Measurements from ENCODE around the gene RBFOX2. TPM values are rescaled to one million over a fixed set of nuclear protein-coding genes. Genes with fewer than 3 reads are reported as not detected.

Gene RBFOX2
- total and polyA plus RNA-seq, 2 donors (not counting 3 experiments of a cell fraction or from before 2014, with no cell fraction given), result 125 to 142 TPM

- intact Hi-C loops (cut with micrococcal nuclease) (no loop called here), dilution Hi-C loops (cut with MboI; ENCODE audit: extremely low pct_ligation_motif_present, low sequenced_read_pairs) (no loop called here)
- Histone ChIP-seq H3K27ac (ENCODE audit: insufficient read depth, low read depth, low read length) (no peak overlapping the region), H3K4me2 (ENCODE audit: insufficient read depth, low read length) (no peak overlapping the region), H3K4me1 (ENCODE audit: control insufficient read depth, extremely low read depth, insufficient read depth, low read length) (no peaks in the 10 kb centered on the region), H3K79me2 (ENCODE audit: control insufficient read depth, insufficient read depth, low read length) (no peaks in the 10 kb centered on the region), H3K9me1 (replicated peaks; ENCODE audit: control insufficient read depth, extremely low read depth, insufficient read depth, low read length) (no peaks in the 10 kb centered on the region), H2AFZ (ENCODE audit: low read depth, low read length) (no peak overlapping the region), H4K20me1 (replicated peaks; ENCODE audit: control insufficient read depth, extremely low read depth, insufficient read depth, low read length) (no peaks in the 10 kb centered on the region), H3K9me3 (replicated peaks; ENCODE audit: control insufficient read depth, insufficient read depth, low read length) (no peaks in the 10 kb centered on the region), H3K36me3 (ENCODE audit: control insufficient read depth in 2 of 2, extremely low read depth in 1 of 2, insufficient read depth in 2 of 2, low read length in 2 of 2) (no peaks in the 10 kb centered on the region), H3K27me3 (ENCODE audit: control insufficient read depth in 2 of 2, insufficient read depth in 2 of 2, low read length in 2 of 2) (no peaks in the 10 kb centered on the region), H3K9ac (replicated peaks; ENCODE audit: extremely low read depth, insufficient read depth, low read length) (no peak overlapping the region), H3K4me3 (replicated peaks in 1 of 3; ENCODE audit: insufficient read depth in 1 of 3, low read depth in 1 of 3, low read length in 3 of 3) (no peak overlapping the region)
- ChIA-PET CTCF (interaction anchor here (0.8 to 1.3 kb wide), 2 partner anchors 10 to 112 kb away, joined by 3 read pairs; no protein-coding TSS in a partner anchor), POLR2A (no interaction called here)
- FAIRE-seq, result no peak
- no TSS peak for BruUV-seq (replicated peaks)
- DNase-seq (ENCODE audit: low read depth, low spot score), result no peak
- TF ChIP-seq GATA2 (IDR thresholded peaks at IDR 0.05; ENCODE audit: insufficient read depth, insufficient read length, low read depth, low read length), result no peak
- no peak for TF ChIP-seq POLR2A (IDR thresholded peaks at IDR 0.05; ENCODE audit: low read depth, low read length)
- TF ChIP-seq, protein P1, sequence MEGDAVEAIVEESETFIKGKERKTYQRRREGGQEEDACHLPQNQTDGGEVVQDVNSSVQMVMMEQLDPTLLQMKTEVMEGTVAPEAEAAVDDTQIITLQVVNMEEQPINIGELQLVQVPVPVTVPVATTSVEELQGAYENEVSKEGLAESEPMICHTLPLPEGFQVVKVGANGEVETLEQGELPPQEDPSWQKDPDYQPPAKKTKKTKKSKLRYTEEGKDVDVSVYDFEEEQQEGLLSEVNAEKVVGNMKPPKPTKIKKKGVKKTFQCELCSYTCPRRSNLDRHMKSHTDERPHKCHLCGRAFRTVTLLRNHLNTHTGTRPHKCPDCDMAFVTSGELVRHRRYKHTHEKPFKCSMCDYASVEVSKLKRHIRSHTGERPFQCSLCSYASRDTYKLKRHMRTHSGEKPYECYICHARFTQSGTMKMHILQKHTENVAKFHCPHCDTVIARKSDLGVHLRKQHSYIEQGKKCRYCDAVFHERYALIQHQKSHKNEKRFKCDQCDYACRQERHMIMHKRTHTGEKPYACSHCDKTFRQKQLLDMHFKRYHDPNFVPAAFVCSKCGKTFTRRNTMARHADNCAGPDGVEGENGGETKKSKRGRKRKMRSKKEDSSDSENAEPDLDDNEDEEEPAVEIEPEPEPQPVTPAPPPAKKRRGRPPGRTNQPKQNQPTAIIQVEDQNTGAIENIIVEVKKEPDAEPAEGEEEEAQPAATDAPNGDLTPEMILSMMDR (IDR thresholded peaks at IDR 0.05; ENCODE audit: extremely low read depth in 1 of 2, insufficient read depth in 1 of 2, low read depth in 1 of 2, low read length in 2 of 2), result no peak
- TF ChIP-seq JUN (IDR thresholded peaks at IDR 0.05; ENCODE audit: borderline replicate concordance, insufficient read depth, insufficient read length, low read depth), result no peak
- TF ChIP-seq MYC (IDR thresholded peaks at IDR 0.05; ENCODE audit: low read depth, low read length), result no peak
- no peak for TF ChIP-seq FOS (IDR thresholded peaks at IDR 0.05; ENCODE audit: borderline replicate concordance, insufficient read depth, low read length)
- TF ChIP-seq EZH2 (IDR thresholded peaks at IDR 0.05; ENCODE audit: borderline replicate concordance, low read depth, low read length, severe bottlenecking), result no peak
- TF ChIP-seq MAX (IDR thresholded peaks at IDR 0.05; ENCODE audit: insufficient read depth, insufficient read length), result no peak
- no peak for TF ChIP-seq POLR2AphosphoS5 (IDR thresholded peaks at IDR 0.05; ENCODE audit: insufficient read depth, low read depth, low read length)
Observed at GRCh38 chr22:35726398-35726797, 302.2 kb downstream of the RBFOX2 start.
